Trophoblast cell (in vitro differentiated cells and primary cell): ENCODE results near the gene MBOAT7. TPM values are rescaled to one million over a fixed set of nuclear protein-coding genes. Genes with fewer than 3 reads are reported as not detected.
A peak's percentile ranks its signal among the peaks of the same experiment; 100 is the strongest.

Experiments
- DNase-seq, 2 donors: peaks; one replicate each; pipeline ENCODE4 v3.0.0-alpha.2; 2016
- H2AFZ ChIP-seq: 2 replicates; pipeline ENCODE4 v1.6.1; 2013; ENCODE audit warnings: low read length, moderate library complexity, mild to moderate bottlenecking; ENCODE audit not compliant: insufficient read depth, poor library complexity
- H2AK5ac ChIP-seq: 2 replicates; pipeline ENCODE4 v1.6.1; 2013; ENCODE audit warnings: mild to moderate bottlenecking, low read length
- H2BK120ac ChIP-seq: 2 replicates; pipeline ENCODE4 v1.6.1; 2013; ENCODE audit warnings: low read length, mild to moderate bottlenecking, moderate library complexity; ENCODE audit not compliant: insufficient read depth, poor library complexity
- H2BK12ac ChIP-seq: 2 replicates; pipeline ENCODE4 v1.6.1; 2013; ENCODE audit warnings: mild to moderate bottlenecking, low read length, moderate library complexity
- H2BK5ac ChIP-seq: 2 replicates; pipeline ENCODE4 v1.6.1; 2013; ENCODE audit warnings: low read length, low read depth, moderate library complexity, mild to moderate bottlenecking; ENCODE audit not compliant: poor library complexity
- H3K14ac ChIP-seq: 2 replicates; pipeline ENCODE4 v1.6.1; 2013; ENCODE audit warnings: mild to moderate bottlenecking, low read length
- H3K18ac ChIP-seq: 2 replicates; pipeline ENCODE4 v1.6.1; 2013; ENCODE audit warnings: mild to moderate bottlenecking, low read length
- H3K23ac ChIP-seq: 2 replicates; pipeline ENCODE4 v1.6.1; 2013; ENCODE audit warnings: low read length
- H3K27ac ChIP-seq: 2 replicates; pipeline ENCODE4 v1.5.1; 2013; ENCODE audit warnings: low read depth, mild to moderate bottlenecking, inconsistent platforms, low read length, moderate library complexity
- H3K27me3 ChIP-seq: 2 replicates; pipeline ENCODE4 v1.6.1; 2013; ENCODE audit warnings: inconsistent platforms, mild to moderate bottlenecking, low read length, moderate library complexity; ENCODE audit not compliant: insufficient read depth
- H3K36me3 ChIP-seq, 2 experiments: 1 replicate in 1 of 2; 2 replicates in 1 of 2; pipeline ENCODE4 v1.6.1; 2013; ENCODE audit warnings: low read length in 2 of 2, mild to moderate bottlenecking in 2 of 2, moderate library complexity in 1 of 2; ENCODE audit not compliant: insufficient read depth in 2 of 2, control insufficient read depth in 1 of 2
- H3K4ac ChIP-seq: 2 replicates; pipeline ENCODE4 v1.6.1; 2013; ENCODE audit warnings: low read depth, mild to moderate bottlenecking, low read length, moderate library complexity
- H3K4me1 ChIP-seq, 2 experiments: 1 replicate in 1 of 2; 2 replicates in 1 of 2; pipeline ENCODE4 v1.6.1; 2013; ENCODE audit warnings: low read length in 2 of 2, mild to moderate bottlenecking in 2 of 2, moderate library complexity in 1 of 2; ENCODE audit not compliant: insufficient read depth in 2 of 2, control insufficient read depth in 1 of 2
- H3K4me2 ChIP-seq: 2 replicates; pipeline ENCODE4 v1.6.1; 2013; ENCODE audit warnings: inconsistent platforms, mild to moderate bottlenecking, low read length, moderate library complexity
- H3K4me3 ChIP-seq: 2 replicates; pipeline ENCODE4 v1.5.1; 2013; ENCODE audit warnings: mild to moderate bottlenecking, low read depth, low read length, inconsistent platforms
- H3K79me1 ChIP-seq: one replicate; pipeline ENCODE4 v1.6.1; 2013; ENCODE audit warnings: low read length
- H3K79me2 ChIP-seq: 2 replicates; pipeline ENCODE4 v1.6.1; 2013; ENCODE audit warnings: low read length, mild to moderate bottlenecking; ENCODE audit not compliant: control insufficient read depth, insufficient read depth, poor library complexity
- H3K9ac ChIP-seq: 2 replicates; pipeline ENCODE4 v1.6.1; 2013; ENCODE audit warnings: mild to moderate bottlenecking, low read length
- H3K9me3 ChIP-seq: 2 replicates; pipeline ENCODE4 v1.6.1; 2013; ENCODE audit warnings: low read depth, mild to moderate bottlenecking, control low read depth, inconsistent platforms, low read length; ENCODE audit not compliant: insufficient read depth
- H4K12ac ChIP-seq: 2 replicates; pipeline ENCODE4 v1.6.1; 2013; ENCODE audit warnings: low read depth, mild to moderate bottlenecking, low read length, moderate library complexity
- H4K8ac ChIP-seq: 2 replicates; pipeline ENCODE4 v1.6.1; 2013; ENCODE audit warnings: low read depth, mild to moderate bottlenecking, low read length, moderate library complexity
- H4K91ac ChIP-seq: one replicate; pipeline ENCODE4 v1.6.1; 2013; ENCODE audit warnings: low read depth, mild to moderate bottlenecking, low read length, moderate library complexity
- WGBS: extraction: QIAGEN DNeasy Blood & Tissue Kit; methylation state at CpG from one replicate; pipeline ENCODE4 v1.1.7; 2013; ENCODE audit warnings: missing lambda C conversion rate; ENCODE audit not compliant: insufficient read length, insufficient coverage; ENCODE audit errors: extremely low coverage; 5-methylcytosine and 5-hydroxymethylcytosine counted together
- polyA plus RNA-seq: library from polyadenylated mRNA; stranded (reverse); fragments of 200-250 nt; gene quantifications from 2 replicates; pipeline ENCODE4 v1.2.3, GENCODE V29; 2013

MBOAT7 gene, protein sequence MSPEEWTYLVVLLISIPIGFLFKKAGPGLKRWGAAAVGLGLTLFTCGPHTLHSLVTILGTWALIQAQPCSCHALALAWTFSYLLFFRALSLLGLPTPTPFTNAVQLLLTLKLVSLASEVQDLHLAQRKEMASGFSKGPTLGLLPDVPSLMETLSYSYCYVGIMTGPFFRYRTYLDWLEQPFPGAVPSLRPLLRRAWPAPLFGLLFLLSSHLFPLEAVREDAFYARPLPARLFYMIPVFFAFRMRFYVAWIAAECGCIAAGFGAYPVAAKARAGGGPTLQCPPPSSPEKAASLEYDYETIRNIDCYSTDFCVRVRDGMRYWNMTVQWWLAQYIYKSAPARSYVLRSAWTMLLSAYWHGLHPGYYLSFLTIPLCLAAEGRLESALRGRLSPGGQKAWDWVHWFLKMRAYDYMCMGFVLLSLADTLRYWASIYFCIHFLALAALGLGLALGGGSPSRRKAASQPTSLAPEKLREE
- 289 and 304 TPM in 2 replicates for polyA plus RNA-seq

DNA sequence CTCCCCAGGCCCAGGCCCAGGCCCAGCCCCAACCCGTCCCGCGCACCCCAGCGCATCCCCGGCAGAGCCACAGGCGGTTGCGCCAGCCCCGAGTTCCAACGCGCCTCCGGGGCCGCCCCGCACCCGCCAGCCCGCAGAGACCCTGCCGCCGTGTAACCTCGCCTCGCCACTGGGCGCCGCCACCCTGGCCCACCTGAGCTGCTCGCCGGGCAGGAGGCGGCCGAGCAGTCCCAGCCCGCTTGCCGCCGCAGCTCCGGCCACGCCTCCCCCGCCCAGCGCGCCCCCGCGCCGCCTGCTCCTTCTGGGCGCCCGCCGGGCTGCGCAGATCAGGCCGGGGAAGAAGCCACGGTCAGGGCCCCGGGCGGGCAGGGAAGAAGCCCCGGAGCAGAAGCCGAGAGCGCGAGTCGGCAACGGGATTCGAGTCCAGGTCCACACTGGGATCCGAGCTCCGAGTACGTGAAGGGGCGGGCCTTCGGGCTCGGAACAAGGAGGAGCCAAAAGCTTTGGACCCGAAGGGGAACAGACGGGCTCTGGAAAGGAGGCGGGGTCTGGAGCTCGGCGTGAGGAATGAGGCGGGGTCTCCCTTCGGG is at the start of gene MBOAT7:
TSS of gene MBOAT7 (minus strand) at position 436 of the 590 bp plus-strand sequence. CDS start 1,072 bp downstream, outside the sequence.
- H4K8ac ChIP-seq, result peak within 1 kb of the TSS; percentile 95
- H2BK120ac ChIP-seq, result peak within 1 kb of the TSS; percentile 95
- H2AFZ ChIP-seq, result peak within 1 kb of the TSS; percentile 95
- peaks cover 10% of the 10 kb centered on the region in 2 experiments for H3K4me1 ChIP-seq
- H3K14ac ChIP-seq, result peak within 1 kb of the TSS; percentile 99
- H2AK5ac ChIP-seq, result peak within 1 kb of the TSS; percentile 80
- peaks cover 27% of the 10 kb centered on the region for H3K79me1 ChIP-seq
- WGBS, result no CpG with 5 or more reads among the region's 64 CpGs
- H2BK5ac ChIP-seq, result peak within 1 kb of the TSS; percentile 97
- no peaks in the 10 kb centered on the region for H3K27me3 ChIP-seq
- H4K91ac ChIP-seq, result peak within 1 kb of the TSS; percentile 95
- peak within 1 kb of the TSS; percentile 95 for H3K9ac ChIP-seq
- peak within 1 kb of the TSS; percentile 66 for H2BK12ac ChIP-seq
- peak within 1 kb of the TSS; percentile 95 for H3K4me3 ChIP-seq
- no peak within 1 kb of the TSS for H3K23ac ChIP-seq
- H3K36me3 ChIP-seq, result peaks cover 23 to 25% of the 10 kb centered on the region in 2 experiments
- H4K12ac ChIP-seq, result peak within 1 kb of the TSS; percentile 87
- peak in 1 of 2 donors; percentile 78 for DNase-seq
- peak within 1 kb of the TSS; percentile 98 for H3K18ac ChIP-seq
- no peaks in the 10 kb centered on the region for H3K9me3 ChIP-seq
- H3K4me2 ChIP-seq, result peak within 1 kb of the TSS; percentile 76
- peaks cover 26% of the 10 kb centered on the region for H3K79me2 ChIP-seq
- H3K27ac ChIP-seq, result peak within 1 kb of the TSS; percentile 99
- peak within 1 kb of the TSS; percentile 91 for H3K4ac ChIP-seq

DNA sequence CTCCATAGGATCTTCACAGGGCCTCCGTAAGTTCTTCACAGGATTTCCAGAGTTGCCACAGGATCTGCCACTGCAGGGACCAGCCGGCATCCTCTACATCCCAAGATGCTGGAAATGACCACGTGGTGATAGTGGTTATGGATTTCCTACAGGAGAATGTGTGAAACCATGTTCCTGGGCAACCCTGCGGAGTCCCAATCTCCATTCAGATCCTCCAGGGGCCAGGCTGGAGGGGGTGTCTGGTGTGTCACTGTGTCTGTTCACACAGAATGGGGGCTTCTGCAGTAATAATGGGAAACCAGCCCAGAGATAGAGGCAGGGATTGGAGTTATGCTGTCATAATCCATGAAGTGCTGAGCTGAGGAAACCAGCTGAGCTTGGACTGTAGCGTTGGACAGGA is 44.6 kb upstream of the MBOAT7 start:
- no peak overlapping the region for H4K12ac ChIP-seq
- H3K4ac ChIP-seq, result no peak overlapping the region
- no peak overlapping the region for H3K4me3 ChIP-seq
- H2BK120ac ChIP-seq, result no peak overlapping the region
- peaks cover 2% of the 10 kb centered on the region for H3K27me3 ChIP-seq
- H3K9me3 ChIP-seq, result peaks cover 5% of the 10 kb centered on the region
- WGBS, result no CpG with 5 or more reads among the region's 5 CpGs
- no peak overlapping the region for H3K9ac ChIP-seq
- H2BK12ac ChIP-seq, result no peak overlapping the region
- no peak overlapping the region for H4K91ac ChIP-seq
- H3K36me3 ChIP-seq, result no peaks in the 10 kb centered on the region
- H3K4me1 ChIP-seq, result no peaks in the 10 kb centered on the region
- DNase-seq, result no peak
- no peak overlapping the region for H4K8ac ChIP-seq
- no peak overlapping the region for H2AK5ac ChIP-seq
- H3K27ac ChIP-seq, result no peak overlapping the region
- no peak overlapping the region for H3K23ac ChIP-seq
- H2AFZ ChIP-seq, result no peak overlapping the region
- no peaks in the 10 kb centered on the region for H3K79me1 ChIP-seq
- H3K18ac ChIP-seq, result no peak overlapping the region
- H3K79me2 ChIP-seq, result no peaks in the 10 kb centered on the region
- H2BK5ac ChIP-seq, result no peak overlapping the region
- H3K4me2 ChIP-seq, result no peak overlapping the region
- no peak overlapping the region for H3K14ac ChIP-seq

DNA sequence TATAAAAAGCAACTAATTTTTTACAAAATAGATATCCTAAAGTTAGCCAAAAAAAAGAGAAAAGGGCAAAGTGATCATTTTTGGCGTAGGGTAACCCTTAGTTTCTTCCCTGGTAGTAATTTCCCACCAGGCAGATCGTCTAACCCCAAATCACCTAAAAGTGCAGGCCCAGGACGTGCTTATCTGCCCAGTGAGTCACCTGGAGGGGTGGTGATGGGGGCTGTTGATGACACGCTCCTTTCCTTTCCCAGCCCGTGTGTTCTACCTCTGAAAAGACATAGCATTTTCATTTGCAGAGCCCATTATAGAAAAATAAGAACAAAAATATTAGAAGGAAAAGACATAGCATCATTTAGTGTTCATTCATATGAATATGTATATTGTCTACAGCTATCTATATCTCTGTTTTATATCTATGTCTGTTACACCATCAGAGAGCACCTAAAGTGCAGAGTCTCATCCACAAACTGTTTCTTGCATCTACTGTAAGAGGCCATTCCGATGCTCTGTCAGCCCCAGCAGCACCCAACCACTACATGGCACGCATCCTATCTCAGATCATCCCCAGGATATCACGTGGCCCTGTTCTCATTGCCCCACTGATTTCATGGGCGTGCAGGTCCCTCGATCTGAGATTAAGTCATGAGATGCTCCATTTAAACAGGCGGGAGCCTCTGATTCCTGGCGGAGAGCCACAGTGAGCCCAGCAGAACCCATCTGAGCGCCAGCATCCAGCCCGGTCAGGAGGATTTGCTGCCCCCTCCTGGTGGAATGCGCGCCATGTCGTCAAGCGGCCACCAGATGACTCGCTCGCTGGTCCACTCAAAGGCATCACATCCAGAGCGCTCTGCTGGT is 41.9 kb upstream of the MBOAT7 start:
- H3K14ac ChIP-seq, result no peak overlapping the region
- no peaks in the 10 kb centered on the region for H3K4me1 ChIP-seq
- H3K79me1 ChIP-seq, result no peaks in the 10 kb centered on the region
- no peak overlapping the region for H3K27ac ChIP-seq
- no peak overlapping the region for H4K8ac ChIP-seq
- H3K79me2 ChIP-seq, result no peaks in the 10 kb centered on the region
- no peak overlapping the region for H3K4me2 ChIP-seq
- H2BK5ac ChIP-seq, result no peak overlapping the region
- H2AFZ ChIP-seq, result no peak overlapping the region
- no peak overlapping the region for H3K4ac ChIP-seq
- no peak overlapping the region for H2BK12ac ChIP-seq
- H3K4me3 ChIP-seq, result no peak overlapping the region
- no peaks in the 10 kb centered on the region for H3K36me3 ChIP-seq
- no peak overlapping the region for H3K18ac ChIP-seq
- H4K12ac ChIP-seq, result no peak overlapping the region
- peaks cover 2% of the 10 kb centered on the region for H3K27me3 ChIP-seq
- peak; percentile 82 to 97 for DNase-seq
- WGBS, result no CpG with 5 or more reads among the region's 21 CpGs
- H3K9me3 ChIP-seq, result peaks cover 5% of the 10 kb centered on the region
- H2BK120ac ChIP-seq, result no peak overlapping the region
- no peak overlapping the region for H4K91ac ChIP-seq
- no peak overlapping the region for H2AK5ac ChIP-seq
- no peak overlapping the region for H3K9ac ChIP-seq
- H3K23ac ChIP-seq, result no peak overlapping the region

DNA sequence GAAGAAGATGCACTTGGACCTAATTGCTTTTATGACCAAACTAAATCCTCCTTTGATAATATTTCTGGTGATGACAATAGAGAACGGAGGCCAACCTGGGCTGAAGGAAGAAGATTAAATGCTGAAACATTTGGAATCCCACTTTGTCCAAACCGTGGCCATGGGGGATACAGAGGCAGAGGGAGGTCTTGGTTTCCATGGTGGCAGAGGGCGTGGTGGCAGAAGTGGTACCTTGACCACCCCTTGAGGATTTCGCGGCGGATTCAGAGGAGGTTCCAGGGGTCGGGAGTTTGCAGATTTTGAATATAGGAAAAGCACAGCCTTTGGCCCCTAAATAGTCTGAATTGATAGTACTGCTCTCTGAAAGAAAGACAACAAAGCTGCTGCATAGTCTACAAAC is 40.7 kb upstream of the MBOAT7 start:
- Histone ChIP-seq H4K8ac (no peak overlapping the region), H3K4me3 (no peak overlapping the region)

More for the DNA sequence above, 40.7 kb upstream of the MBOAT7 start:
- no peak overlapping the region for H2BK5ac ChIP-seq
- no peak overlapping the region for H2BK12ac ChIP-seq
- H3K27me3 ChIP-seq, result peaks cover 2% of the 10 kb centered on the region
- WGBS, result no CpG with 5 or more reads among the region's 7 CpGs
- no peak overlapping the region for H2AFZ ChIP-seq
- no peak overlapping the region for H2BK120ac ChIP-seq
- H2AK5ac ChIP-seq, result no peak overlapping the region
- H3K23ac ChIP-seq, result no peak overlapping the region
- no peak for DNase-seq
- H4K91ac ChIP-seq, result no peak overlapping the region
- H3K27ac ChIP-seq, result no peak overlapping the region
- H3K4me2 ChIP-seq, result no peak overlapping the region
- no peaks in the 10 kb centered on the region for H3K4me1 ChIP-seq
- H3K36me3 ChIP-seq, result no peaks in the 10 kb centered on the region
- no peak overlapping the region for H3K4ac ChIP-seq
- H3K14ac ChIP-seq, result no peak overlapping the region
- H3K79me1 ChIP-seq, result no peaks in the 10 kb centered on the region
- peaks cover 5% of the 10 kb centered on the region for H3K9me3 ChIP-seq
- no peak overlapping the region for H3K18ac ChIP-seq
- H3K79me2 ChIP-seq, result no peaks in the 10 kb centered on the region
- no peak overlapping the region for H3K9ac ChIP-seq
- no peak overlapping the region for H4K12ac ChIP-seq
